NCI-H748 (cell line): ENCODE results near the gene NISCH.

Source experiments
- DNase-seq: peaks from one replicate; lab custom pipeline; 2025; ENCODE audit not compliant: unreplicated experiment; lab: John Stamatoyannopoulos, UW

Gene NISCH

DNA sequence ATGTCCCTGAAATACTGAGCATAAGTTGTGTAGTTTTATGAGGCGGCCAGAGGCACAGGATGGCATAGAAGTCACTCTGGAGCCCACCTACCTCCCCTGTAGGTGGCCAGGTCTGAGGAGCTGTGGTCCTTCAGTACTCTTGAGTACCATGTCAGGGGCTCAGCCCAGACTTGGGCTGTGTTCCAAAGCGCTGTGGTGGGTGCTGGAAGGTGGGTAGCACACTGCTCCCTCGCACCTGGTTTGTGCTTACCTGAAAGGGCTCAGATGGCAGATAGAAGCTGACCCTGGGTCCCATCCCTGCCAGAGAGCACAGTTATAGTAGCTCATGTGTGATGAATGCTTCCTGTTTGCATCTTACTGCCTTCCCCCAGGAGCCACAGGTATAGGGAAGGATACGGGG lies 15.5 kb downstream of the NISCH start:
- DNase-seq = no peak

DNA sequence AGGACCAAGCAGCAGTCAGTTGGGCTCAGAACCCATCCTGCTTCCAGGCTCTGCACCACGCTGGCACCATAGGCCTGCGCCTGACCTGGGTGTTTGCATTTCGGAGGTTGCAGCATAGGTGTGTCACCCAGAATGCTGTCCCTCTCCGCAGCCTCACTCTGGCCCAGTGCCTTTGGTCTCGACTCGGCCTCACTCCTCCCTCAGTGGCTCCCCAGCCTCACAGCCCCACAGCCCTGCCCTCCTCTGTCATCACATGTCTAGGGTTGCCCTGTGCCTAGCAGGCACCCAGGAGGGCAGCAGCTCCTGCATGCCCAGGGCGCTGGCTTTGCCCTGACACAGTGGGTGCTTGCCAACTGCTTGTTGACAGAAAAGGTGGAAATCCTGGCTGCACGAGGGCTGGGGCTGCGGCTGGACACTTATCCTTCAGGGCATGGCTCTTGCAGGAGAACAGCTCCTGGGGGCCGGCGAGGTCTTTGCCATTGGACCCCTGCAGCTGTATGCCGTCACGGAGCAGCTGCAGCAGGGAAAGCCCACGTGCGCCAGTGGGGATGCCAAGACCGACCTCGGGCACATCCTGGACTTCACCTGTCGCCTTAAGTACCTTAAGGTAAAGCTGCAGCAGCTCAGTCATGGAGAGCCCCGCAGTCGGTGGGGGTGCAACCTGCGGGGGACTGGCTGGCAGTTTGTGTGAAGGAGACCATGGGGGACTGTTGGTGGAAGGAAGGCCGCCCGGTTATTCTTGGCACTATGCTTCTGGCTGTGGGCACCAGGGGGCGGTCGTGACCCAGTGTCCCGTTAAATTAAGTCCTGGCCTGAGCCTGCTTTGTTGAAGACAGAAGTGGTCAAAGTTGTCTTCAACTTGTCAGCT lies 16.2 kb downstream of the NISCH start:
- no peak for DNase-seq

DNA sequence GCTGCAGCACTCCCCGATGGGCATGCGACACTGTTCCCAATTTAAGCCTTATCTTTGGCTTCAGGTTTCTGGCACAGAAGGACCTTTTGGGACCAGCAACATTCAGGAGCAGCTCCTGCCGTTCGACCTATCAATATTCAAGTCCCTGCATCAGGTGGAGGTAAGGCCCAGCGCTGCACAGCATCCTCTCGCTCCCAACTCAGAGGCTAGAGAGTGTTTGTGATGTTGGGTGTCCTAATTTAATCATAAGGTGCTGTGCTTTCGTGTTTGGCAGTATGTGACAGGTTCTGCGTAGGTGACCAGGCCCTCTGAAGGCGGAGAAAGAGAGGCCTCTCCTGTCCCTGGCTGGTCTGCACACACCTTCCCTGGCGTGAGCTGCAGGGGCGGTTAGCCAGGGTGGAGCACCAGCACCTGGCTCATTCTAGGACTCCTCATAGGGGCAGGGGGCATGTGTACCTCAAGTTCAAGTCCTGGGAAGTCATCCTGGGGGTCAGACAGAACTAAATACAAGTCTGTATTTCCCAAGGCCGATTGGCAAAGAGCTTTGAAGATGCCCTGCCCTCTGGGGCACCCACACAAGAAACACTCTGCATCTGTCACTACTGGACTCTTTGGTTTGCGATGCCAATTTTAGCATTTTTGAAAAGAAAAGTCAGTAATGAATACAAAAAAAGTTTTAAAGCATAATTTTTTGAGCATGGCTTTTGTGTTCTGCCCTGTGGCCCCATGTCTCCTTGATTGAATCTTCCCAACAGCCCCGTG lies 17.0 kb downstream of the NISCH start:
- no peak for DNase-seq

DNA sequence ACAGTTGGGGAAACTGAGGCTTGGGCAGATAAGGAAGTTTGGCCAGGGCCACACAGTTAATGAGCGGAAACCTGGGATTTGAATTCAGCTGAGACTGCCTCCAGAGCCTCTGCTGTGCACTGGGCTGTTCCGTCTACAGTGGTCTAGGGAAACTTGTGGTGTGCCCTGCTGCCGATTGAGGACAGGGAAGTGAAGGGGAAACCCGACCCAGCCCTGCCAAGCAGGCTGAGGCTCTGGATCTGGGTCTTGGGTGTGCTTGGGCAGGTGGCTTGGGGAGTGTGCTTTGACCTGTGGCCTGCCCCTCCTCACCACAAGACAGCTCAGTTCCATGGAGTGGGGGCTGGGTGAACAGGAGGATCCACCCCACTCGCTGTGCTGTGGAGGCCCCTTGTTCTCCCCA lies 17.6 kb downstream of the NISCH start:
- DNase-seq = no peak

DNA sequence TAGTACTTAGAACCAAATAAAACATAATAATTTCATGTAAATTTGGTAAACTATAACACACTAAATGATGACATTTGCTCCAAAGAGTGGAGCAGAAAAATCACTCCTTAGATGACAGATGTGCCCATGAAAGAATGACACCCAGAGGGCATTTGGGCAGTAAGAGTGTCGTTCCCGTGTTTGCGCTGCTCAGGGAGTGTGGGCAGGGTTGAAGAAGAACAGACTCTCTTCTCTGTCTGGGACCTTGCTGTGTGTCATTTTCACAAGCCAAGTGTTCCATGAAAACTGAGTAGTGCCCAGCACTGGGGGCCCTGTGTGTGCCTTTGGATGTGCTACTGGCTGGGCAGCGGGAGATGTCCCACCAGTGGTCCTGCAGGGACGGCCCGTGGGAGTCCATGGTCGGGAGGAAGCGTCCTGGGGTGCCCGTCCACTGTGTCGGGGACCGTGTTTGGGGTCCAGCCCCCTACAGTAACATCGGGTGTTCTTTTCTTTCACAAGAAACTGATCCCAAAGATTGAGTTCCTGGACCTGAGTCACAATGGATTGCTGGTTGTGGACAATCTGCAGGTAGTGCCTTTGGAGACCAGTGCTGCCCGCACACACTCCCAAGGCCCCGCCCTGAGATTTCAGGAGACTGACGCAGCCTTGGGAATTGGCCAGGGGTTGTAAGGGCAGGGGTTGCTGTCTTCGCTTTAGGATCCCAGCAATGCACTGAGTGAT lies 21.8 kb downstream of the NISCH start:
- no peak for DNase-seq

DNA sequence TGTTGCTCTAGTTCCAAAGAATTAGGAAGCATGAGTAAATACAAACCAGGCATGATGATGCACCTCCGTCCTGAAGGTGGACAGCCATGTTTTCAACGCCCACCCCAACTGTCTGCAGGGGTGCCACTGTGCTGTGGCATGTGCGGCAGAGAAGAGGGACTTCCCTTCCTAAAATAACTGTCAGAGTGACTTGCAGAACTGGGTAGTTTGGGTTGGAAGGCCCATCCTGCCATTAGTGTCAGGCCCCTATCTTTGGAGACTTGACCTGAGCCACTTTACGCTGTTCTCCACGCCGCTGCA lies 22.3 kb downstream of the NISCH start:
- DNase-seq = no peak

DNA sequence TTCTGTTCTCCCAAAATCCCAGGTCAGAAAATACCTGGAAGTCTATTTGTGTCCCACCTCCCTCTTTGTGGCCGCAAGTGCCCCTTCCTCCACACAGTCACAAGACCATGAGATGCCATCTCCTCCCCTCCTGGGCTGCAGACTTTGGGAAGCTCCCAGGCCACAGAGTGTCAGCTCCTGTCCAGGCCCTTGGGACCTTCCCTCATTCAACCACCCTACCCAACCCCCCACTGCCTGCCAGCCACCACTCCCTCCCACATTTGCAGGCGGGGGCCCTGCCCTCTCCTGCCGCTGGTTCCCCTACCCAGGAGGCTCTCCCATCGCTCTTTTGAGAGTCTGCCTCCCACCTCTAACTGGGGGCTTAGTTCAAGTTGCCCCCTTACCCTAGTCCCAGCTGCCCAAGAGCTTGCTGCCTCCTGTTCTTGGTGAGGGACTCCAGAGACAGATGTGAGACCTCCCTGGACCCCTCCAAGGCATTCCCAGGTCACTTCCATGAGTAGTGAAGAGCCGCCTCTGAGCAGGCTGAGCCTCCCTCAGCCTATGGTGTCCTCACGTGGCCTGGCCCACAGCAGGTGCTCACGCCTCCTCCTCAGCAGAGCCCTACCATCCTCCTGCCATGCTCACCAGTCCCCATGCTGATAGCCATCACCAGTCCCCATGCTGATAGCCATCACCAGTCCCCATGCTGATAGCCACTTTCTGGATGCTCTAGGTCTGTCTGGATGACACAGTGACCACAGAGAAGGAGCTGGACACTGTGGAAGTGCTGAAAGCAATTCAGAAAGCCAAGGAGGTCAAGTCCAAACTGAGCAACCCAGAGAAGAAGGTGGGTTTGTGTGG lies 23.9 kb downstream of the NISCH start:
- DNase-seq = no peak

DNA sequence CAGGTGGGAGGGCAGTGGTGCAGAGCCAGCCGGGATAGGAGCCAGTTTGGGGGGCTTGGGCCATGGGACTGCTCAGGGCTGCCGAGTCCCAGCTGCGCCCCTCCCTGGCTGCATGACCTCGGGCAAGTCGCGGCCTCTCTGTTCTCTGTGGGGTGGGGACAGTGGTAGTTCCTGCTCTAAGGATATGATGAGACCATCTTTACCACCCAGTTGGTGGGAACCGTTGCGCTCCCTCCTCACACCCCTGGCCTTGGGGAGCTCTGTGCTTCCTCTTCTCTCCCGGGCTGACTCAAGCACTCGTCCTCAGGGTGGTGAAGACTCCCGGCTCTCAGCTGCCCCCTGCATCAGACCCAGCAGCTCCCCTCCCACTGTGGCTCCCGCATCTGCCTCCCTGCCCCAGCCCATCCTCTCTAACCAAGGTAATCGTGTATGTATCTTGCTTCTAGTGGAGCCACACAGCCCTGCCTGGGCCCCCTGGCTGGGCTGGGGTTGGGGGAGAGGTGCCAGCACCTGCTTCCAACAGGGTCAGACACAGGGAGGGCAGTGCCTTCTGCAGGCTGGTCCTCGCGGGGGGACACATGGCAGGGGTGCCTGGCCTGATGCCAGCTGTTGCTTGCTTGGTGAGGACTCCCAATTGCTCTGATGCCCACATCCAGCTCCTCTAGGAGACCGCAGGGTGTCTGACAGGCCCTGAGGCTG lies 24.6 kb downstream of the NISCH start:
- DNase-seq = no peak

DNA sequence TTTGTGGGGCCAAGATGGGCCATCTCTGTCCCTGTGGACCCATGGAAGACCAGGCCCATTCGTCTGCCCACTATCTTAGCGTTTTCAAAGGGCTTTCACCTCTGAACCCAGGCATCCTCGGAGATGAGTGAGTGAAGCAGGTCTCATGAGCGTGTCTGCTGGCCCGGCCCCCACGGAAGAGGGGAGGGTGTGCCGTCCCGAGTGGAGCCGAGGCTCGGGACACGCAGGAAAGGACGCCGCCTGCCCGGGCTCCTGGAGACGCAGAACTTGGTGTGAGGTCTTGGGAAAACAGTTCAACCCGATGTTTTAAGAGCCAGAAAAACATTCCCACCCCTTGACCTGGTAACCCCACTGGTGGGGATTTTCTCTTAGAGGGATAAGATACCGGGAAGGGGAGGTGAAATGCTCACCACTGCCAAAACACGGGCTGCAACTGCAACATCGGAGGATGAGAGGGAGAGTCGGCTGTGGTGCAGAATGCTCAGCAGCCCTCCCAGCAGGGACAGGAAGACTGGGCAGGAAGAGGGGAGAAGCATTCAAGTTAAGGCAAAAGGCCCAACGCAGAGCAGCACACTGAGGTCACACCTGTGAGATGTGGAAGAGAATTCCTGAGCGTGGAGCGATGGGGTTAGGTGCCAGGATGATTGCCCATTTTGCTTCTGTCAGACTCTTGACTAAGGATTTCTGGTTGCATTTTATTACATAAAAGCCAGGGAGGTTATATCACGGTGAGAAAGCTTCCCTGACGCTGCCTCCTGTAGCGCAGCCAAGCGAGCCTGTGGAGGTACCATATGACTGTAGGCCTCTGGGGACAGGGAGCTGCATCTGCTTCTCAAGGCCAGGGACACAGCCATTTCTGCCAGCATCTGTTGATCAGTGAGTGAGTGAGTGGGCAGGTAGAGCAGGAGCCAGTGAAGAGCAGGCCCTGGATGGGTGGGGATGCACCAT lies 25.6 kb downstream of the NISCH start:
- no peak for DNase-seq

DNA sequence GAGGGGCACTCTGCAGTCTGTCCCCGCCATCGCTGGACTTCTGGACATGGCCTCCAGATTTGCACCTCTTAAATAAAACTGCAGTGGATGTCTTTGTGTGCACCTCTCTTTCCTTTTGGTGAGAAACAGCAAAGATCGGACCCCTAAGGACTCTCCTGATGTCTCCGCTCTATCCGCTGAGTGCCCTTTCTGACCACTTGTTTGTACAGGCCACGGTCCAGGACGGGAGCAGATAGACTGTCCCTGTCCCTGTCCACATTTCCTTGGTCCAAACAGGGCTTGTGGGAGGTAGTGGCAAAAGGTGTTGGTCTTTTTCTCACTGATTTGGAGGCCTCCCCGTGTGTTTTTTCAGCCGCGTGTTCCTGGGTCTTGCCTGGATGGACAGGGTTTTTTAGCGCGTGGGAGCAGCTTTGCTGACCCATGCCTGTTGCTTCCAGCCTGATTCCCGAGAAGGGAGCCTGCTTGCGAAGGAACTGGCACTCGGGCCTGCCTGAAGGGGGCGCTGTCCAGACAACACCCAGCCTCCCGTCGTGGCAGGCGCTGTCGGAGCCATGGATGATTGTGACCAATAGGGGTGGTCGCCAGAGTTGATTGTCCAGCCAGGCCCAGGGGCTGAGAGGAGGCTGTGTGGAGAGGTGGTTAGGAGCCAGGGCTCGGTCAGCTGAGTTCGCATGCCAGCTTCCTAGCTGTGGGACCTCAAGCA lies 26.6 kb downstream of the NISCH start:
- DNase-seq = peak; percentile 2

DNA sequence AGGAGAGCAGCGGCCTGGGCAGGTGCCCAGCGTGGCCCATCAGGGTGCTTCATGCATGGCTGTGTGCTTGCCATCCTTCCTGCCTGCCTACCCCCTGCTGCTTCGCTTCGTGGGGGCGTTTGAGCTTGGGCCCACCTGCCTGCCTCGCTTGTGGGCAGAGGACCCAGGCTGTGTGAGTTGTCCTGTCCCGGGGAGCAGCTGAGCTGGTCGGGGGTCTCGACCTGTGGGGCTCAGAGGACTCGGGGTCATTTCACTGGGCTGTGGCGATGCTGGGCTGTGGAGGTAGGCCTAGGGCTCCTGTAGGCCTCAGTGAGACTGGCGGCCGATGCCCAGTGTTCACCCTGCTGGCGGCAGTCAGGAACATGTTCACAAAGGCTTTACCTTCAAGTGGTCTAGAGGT lies 27.7 kb downstream of the NISCH start:
- no peak for DNase-seq

DNA sequence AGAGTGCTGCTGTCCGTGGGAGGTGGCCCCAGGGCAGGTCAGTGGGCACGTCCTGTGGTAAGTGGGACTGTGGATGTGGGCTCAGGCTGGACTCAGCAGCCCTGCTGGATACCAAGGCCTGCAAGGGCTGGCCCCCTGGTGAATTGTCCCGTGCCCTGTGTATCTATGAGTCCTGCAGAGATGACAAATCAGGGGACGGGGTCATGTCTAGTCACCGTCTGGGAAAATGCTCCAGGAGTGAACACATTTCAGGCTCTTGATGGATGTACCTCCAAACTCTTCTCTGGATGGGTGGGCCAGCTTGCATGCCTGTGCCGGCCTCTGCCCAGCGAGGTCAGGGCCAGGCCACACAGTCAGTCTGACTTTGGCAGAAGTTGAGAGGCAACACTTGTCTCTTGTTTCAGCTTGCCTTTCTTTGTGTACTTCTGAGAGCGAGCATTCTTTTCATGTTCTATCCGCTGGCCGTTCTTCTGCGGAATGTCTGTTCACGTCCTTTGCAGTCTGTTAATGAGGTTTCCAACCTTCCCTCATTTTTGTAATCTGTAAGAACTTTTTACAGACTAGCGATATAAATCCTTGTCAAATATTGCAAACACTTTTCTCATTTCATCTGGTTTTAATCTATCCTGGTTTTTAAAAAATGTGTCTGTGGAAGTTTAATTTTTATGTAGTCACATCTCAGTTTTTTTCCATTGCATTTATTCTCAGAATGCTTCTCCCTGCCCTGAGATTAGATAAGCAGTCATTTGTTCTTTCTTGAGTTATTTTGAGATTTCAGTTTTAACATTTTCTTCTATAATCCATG lies 28.4 kb downstream of the NISCH start:
- DNase-seq = no peak

DNA sequence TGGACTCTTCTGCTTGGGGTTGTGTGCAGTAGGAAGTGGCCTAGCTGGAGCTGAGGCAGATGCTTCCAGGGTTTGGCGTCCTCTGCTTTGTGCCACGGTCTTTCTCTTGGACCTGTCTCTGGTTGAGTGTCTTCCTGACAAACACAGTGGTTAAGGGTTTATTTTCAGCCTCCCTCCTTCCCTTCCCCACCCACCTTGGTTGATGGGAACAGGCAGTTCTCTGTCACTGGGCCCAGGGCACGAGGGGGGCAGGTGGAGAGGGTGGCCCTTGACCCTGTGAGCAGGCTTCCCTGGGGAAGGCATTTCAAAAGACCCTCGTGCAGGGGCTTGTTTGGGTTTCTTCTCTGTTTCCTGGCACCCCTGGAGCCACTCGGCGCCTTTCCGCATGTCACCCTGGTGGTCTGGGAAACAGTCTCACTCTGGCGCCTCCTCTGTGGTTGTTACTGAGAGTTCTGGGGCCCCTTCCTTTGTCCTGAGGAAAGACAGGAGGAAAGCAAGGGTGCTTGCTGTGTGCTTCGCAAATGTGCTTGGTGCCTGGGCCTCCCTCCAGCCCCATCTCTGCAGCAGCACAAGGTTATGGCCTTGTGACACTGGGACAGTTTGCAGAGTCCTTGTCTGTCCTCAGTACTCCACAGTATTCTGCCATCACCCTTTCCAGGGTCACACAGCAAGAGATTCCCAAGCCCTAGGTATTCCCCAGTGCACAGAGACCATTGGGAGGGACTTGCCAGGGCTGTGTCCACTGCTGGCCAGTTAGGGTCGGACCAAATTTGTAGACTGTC lies 29.5 kb downstream of the NISCH start:
- no peak for DNase-seq

DNA sequence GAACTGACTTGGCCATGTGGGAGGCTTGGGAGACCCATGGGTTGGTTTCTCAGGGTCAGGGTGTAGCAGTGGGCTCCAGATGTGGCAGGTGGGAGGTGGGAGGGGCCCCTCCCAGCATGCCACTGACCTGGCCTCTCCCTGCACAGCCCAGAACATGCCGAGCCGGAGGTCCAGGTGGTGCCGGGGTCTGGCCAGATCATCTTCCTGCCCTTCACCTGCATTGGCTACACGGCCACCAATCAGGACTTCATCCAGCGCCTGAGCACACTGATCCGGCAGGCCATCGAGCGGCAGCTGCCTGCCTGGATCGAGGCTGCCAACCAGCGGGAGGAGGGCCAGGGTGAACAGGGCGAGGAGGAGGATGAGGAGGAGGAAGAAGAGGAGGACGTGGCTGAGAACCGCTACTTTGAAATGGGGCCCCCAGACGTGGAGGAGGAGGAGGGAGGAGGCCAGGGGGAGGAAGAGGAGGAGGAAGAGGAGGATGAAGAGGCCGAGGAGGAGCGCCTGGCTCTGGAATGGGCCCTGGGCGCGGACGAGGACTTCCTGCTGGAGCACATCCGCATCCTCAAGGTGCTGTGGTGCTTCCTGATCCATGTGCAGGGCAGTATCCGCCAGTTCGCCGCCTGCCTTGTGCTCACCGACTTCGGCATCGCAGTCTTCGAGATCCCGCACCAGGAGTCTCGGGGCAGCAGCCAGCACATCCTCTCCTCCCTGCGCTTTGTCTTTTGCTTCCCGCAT lies 31.8 kb downstream of the NISCH start:
- no peak for DNase-seq

DNA sequence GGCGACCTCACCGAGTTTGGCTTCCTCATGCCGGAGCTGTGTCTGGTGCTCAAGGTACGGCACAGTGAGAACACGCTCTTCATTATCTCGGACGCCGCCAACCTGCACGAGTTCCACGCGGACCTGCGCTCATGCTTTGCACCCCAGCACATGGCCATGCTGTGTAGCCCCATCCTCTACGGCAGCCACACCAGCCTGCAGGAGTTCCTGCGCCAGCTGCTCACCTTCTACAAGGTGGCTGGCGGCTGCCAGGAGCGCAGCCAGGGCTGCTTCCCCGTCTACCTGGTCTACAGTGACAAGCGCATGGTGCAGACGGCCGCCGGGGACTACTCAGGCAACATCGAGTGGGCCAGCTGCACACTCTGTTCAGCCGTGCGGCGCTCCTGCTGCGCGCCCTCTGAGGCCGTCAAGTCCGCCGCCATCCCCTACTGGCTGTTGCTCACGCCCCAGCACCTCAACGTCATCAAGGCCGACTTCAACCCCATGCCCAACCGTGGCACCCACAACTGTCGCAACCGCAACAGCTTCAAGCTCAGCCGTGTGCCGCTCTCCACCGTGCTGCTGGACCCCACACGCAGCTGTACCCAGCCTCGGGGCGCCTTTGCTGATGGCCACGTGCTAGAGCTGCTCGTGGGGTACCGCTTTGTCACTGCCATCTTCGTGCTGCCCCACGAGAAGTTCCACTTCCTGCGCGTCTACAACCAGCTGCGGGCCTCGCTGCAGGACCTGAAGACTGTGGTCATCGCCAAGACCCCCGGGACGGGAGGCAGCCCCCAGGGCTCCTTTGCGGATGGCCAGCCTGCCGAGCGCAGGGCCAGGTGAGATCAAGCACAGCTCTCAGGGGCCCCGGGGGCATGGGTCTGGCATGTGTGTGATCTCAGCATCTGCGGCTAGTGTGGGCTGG lies 32.6 kb downstream of the NISCH start:
- no peak for DNase-seq
